Gastroesophageal sphincter (tissue), 4 donors: ENCODE measurements around the gene INVS. TPM values are rescaled to one million over a fixed set of nuclear protein-coding genes. Genes with fewer than 3 reads are reported as not detected.

Source experiments
- ATAC-seq: fragments of 150-250 bp; one replicate; pipeline ENCODE4 v1.9.1; 2016; ENCODE audit warnings: mild to moderate bottlenecking, moderate library complexity
- H3K27ac ChIP-seq, 4 donors: fragments of 200-600 bp; sonication (generic) in 3 of 4; 1 replicate in 3 of 4; 2 replicates in 1 of 4; pipeline ENCODE4 v1.5.1; 2016 to 2019
- H3K27me3 ChIP-seq: fragments of 200-600 bp; sonication (generic); one replicate; pipeline ENCODE4 v1.5.1; 2019
- H3K36me3 ChIP-seq, 2 donors: fragments of 200-600 bp; sonication (generic); one replicate each; pipeline ENCODE4 v1.5.1; 2019; ENCODE audit warnings: control low read depth in 1 of 2
- H3K4me1 ChIP-seq, 3 donors: fragments of 200-600 bp; sonication (generic); 1 replicate in 2 of 3; 2 replicates in 1 of 3; pipeline ENCODE4 v1.5.1; 2016 to 2019; ENCODE audit warnings: control low read depth in 2 of 3
- H3K4me3 ChIP-seq, 2 donors: fragments of 200-600 bp; sonication (generic); one replicate each; pipeline ENCODE4 v1.5.1; 2019; ENCODE audit warnings: mild to moderate bottlenecking in 1 of 2, moderate library complexity in 1 of 2
- H3K9me3 ChIP-seq, 3 donors: fragments of 200-600 bp; sonication (generic); one replicate each; pipeline ENCODE4 v1.5.1; 2017 to 2019; ENCODE audit warnings: control low read depth in 2 of 3
- EP300 ChIP-seq: sonication (generic); formaldehyde crosslinking; IDR thresholded peaks from one replicate; pipeline ENCODE4 v1.6.1; 2017; ENCODE audit warnings: antibody characterized with exemption, mild to moderate bottlenecking
- POLR2A ChIP-seq, 2 donors: fragments of 450-650 bp; IDR thresholded peaks; one replicate each; pipeline ENCODE4 v1.6.1; 2017; ENCODE audit warnings: antibody characterized with exemption in 2 of 2, mild to moderate bottlenecking in 2 of 2, moderate library complexity in 1 of 2
- POLR2AphosphoS5 ChIP-seq: sonication (generic); formaldehyde crosslinking; IDR thresholded peaks from one replicate; pipeline ENCODE4 v1.6.1; 2017; ENCODE audit warnings: antibody characterized with exemption
- WGBS, 2 donors: methylation state at CpG; one replicate each; pipeline ENCODE4 v1.1.5; 2018; ENCODE audit warnings: low coverage in 1 of 2; 5-methylcytosine and 5-hydroxymethylcytosine counted together
- total RNA-seq, 4 donors: library from RNA; depleted of rRNA; stranded (reverse); fragments of >200 nt; gene quantifications; one replicate each; pipeline ENCODE4 v1.1.0, GENCODE V29; 2016
- TF ChIP-seq, protein P1 (sequence below), 4 experiments: fragments of 200-600 bp in 2 of 4; fragments of 450-650 bp in 2 of 4; sonication (generic) in 1 of 4; IDR thresholded peaks; one replicate each; pipeline ENCODE4 v1.5.1; 2017 to 2019; ENCODE audit warnings: antibody characterized with exemption in 4 of 4, mild to moderate bottlenecking in 2 of 4, moderate library complexity in 2 of 4

Gene INVS
- total RNA-seq, 4 donors from 2014 or later = 18.3 to 35.0 (median 25.6) TPM

DNA sequence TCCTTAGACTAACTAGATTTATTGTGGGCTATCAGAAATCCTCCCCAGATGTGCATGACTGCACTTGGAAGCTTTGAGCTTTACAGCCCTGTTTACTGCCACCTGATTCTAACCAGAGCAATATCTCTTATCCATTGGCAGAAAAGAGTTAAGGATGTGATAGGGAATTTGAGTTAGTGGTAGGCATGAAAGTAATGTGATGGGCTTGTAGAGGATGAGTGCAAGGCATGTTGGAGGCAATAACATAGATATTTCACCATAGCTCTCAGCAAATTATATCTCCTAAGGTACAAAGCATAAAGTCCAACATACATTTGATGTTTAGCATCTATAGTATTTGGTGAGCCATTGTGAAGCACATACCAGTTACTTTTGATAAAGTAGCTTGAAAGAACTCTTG, 103.8 kb downstream of the INVS start:
- H3K36me3 ChIP-seq = peaks cover 0 to 5% of the 10 kb centered on the region in 2 donors
- no peaks in the 10 kb centered on the region for H3K4me1 ChIP-seq
- TF ChIP-seq EP300 (no peak), POLR2A (IDR thresholded peaks at IDR 0.05) (no peak), POLR2AphosphoS5 (no peak)
- TF ChIP-seq, protein P1, sequence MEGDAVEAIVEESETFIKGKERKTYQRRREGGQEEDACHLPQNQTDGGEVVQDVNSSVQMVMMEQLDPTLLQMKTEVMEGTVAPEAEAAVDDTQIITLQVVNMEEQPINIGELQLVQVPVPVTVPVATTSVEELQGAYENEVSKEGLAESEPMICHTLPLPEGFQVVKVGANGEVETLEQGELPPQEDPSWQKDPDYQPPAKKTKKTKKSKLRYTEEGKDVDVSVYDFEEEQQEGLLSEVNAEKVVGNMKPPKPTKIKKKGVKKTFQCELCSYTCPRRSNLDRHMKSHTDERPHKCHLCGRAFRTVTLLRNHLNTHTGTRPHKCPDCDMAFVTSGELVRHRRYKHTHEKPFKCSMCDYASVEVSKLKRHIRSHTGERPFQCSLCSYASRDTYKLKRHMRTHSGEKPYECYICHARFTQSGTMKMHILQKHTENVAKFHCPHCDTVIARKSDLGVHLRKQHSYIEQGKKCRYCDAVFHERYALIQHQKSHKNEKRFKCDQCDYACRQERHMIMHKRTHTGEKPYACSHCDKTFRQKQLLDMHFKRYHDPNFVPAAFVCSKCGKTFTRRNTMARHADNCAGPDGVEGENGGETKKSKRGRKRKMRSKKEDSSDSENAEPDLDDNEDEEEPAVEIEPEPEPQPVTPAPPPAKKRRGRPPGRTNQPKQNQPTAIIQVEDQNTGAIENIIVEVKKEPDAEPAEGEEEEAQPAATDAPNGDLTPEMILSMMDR (IDR thresholded peaks at IDR 0.05) = no peak
- ATAC-seq = no peak
- no peaks in the 10 kb centered on the region for H3K9me3 ChIP-seq
- H3K4me3 ChIP-seq = no peak overlapping the region
- H3K27ac ChIP-seq = no peak overlapping the region
- H3K27me3 ChIP-seq = no peaks in the 10 kb centered on the region

DNA sequence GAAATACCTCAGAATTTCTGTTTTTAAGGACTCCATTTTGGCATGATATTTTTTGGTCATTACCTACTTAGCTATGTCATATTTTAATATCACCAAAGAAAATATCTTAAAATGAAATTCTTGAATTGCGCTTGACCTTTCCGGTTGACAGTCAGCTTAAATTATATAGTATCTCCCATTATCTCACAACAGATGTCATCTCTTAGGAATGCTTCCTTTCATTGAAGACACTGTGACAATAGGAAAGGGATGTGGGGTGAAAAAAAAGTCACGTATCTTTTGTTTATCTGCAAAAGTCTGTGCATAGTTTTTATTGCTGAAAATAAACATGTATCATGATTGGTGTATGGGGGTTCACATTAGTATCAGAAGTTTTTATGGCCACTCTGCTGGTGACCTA, 105.8 kb downstream of the INVS start:
- H3K9me3 ChIP-seq = no peaks in the 10 kb centered on the region
- no peaks in the 10 kb centered on the region for H3K36me3 ChIP-seq
- no peaks in the 10 kb centered on the region for H3K4me1 ChIP-seq
- TF ChIP-seq POLR2AphosphoS5 (no peak), POLR2A (IDR thresholded peaks at IDR 0.05) (no peak), EP300 (no peak)
- TF ChIP-seq, protein P1 (IDR thresholded peaks at IDR 0.05) = no peak
- H3K27me3 ChIP-seq = no peaks in the 10 kb centered on the region
- H3K4me3 ChIP-seq = no peak overlapping the region
- H3K27ac ChIP-seq = no peak overlapping the region
- 81 to 82% methylated on average over 3 of the region's 3 CpGs for whole genome bisulfite sequencing, 2 donors
- ATAC-seq = no peak

DNA sequence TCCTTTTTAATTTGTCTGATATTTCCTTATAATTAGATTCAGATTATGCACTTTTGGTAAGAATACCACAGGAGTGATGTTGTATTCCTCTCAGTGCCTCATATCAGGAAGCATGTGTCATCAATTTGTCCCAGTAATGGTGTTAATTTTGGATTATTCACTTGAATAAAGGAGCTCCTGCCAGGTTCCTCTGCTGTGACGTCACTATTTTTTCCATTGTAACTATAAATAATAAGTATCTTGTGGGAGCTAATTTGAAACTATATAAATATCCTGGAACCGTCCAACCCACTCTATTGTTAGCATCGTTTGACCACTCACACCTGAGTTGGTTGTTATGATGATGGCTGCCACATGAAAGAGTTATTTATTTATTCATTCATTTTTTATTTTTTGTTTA, 107.9 kb downstream of the INVS start:
- Histone ChIP-seq H3K4me3 (no peak overlapping the region), H3K36me3 (no peaks in the 10 kb centered on the region), H3K9me3 (no peaks in the 10 kb centered on the region), H3K4me1 (peaks cover 0 to 7% (median 0%) of the 10 kb centered on the region in 3 donors), H3K27me3 (no peaks in the 10 kb centered on the region), H3K27ac (no peak overlapping the region)
- TF ChIP-seq EP300 = no peak
- no peak for TF ChIP-seq POLR2AphosphoS5
- TF ChIP-seq, protein P1 (IDR thresholded peaks at IDR 0.05) = no peak
- no peak for TF ChIP-seq POLR2A (IDR thresholded peaks at IDR 0.05)
- whole genome bisulfite sequencing, 2 donors = 37 to 47% methylated on average over 3 of the region's 3 CpGs
- ATAC-seq = no peak

DNA sequence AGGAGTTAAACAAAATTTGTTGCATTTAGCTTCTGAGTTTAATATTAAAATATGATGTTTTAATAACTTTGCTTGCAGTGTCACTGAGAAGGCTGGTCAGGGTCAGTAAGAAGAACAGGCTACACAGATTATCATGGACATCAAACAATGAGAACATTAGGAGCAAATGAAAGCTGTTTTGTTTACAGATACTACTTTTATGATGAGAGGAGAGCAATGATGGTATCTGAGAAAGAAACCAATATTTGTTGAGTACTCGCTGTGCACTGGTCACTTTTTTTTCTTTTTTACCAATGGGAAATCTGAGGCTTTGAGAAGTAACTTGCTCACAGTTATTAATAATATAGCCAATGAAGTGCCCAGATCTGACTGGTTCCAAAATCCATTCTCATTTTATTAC, 109.6 kb downstream of the INVS start:
- no peak for TF ChIP-seq POLR2A (IDR thresholded peaks at IDR 0.05)
- TF ChIP-seq, protein P1 (IDR thresholded peaks at IDR 0.05) = no peak
- no peak for TF ChIP-seq POLR2AphosphoS5
- TF ChIP-seq EP300 = no peak
- peaks cover 0 to 7% (median 0%) of the 10 kb centered on the region in 3 donors for H3K4me1 ChIP-seq
- H3K27ac ChIP-seq = no peak overlapping the region
- WGBS, 2 donors = 91 to 100% methylated on average over 1 of the region's 1 CpG
- H3K9me3 ChIP-seq = no peaks in the 10 kb centered on the region
- no peaks in the 10 kb centered on the region for H3K27me3 ChIP-seq
- H3K36me3 ChIP-seq = no peaks in the 10 kb centered on the region
- ATAC-seq = no peak
- no peak overlapping the region for H3K4me3 ChIP-seq

DNA sequence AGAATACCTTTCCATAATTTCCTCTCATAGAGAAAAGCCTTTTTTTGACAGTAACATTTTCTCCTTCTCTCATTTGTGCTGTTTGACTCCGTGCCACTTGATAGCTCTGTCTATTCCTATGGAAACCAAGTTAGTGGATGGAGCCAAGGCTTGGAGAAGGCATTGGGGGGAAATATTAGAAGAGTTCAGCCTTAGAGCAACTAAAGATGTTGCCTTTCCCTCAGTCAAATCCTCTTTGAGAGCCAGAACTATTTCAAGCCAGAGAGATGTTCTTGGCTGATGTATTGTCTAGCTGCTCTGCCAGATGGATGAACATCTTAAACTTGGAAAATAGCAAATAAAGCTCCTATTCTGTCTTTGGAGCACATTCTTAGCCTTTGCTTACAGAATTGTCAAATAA, 112.4 kb downstream of the INVS start:
- Histone ChIP-seq H3K27ac (no peak overlapping the region), H3K4me1 (peaks cover 0 to 7% (median 0%) of the 10 kb centered on the region in 3 donors), H3K27me3 (no peaks in the 10 kb centered on the region), H3K9me3 (no peaks in the 10 kb centered on the region), H3K36me3 (peaks cover 0 to 13% of the 10 kb centered on the region in 2 donors), H3K4me3 (no peak overlapping the region)
- TF ChIP-seq, protein P1 (IDR thresholded peaks at IDR 0.05) = no peak
- WGBS, 2 donors = 38% methylated on average over 1 of the region's 1 CpG; no CpG with 5 or more reads in 1 of the 2 donors
- ATAC-seq = no peak
